Measurements from ENCODE around the gene TTC19.

Gene TTC19

DNA sequence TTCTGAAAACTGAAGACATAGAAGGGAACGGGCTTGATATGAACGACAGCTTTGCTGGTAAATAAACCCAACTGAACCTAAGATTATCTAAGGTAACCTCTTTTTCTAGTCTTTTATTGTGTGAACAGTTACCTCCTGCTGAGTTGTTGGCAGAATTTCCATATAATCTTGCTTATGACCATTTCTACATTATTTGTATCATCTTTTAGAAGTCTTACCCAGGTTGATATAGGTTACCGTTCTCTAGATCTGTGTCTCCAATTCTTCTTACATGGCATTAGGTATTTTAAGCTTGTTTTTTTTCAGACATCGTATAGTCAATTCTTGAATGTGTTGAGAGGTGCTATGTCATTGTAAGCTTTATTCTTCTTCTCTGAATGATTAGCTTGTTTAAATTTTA, 24.3 kb downstream of the TTC19 start:
- Histone ChIP-seq H3K27me3 (ENCODE audit: insufficient read depth, low read length) (no peaks in the 10 kb centered on the region), H3K4me3 (ENCODE audit: low read length) (no peak overlapping the region), H3K4me1 (ENCODE audit: insufficient read depth, low read length) (no peaks in the 10 kb centered on the region), H3K36me3 (ENCODE audit: insufficient read depth, low read length) (peaks cover 61% of the 10 kb centered on the region), H2AFZ (ENCODE audit: low read depth, low read length) (no peak overlapping the region), H3K9me3 (ENCODE audit: low read length) (no peaks in the 10 kb centered on the region)

DNA sequence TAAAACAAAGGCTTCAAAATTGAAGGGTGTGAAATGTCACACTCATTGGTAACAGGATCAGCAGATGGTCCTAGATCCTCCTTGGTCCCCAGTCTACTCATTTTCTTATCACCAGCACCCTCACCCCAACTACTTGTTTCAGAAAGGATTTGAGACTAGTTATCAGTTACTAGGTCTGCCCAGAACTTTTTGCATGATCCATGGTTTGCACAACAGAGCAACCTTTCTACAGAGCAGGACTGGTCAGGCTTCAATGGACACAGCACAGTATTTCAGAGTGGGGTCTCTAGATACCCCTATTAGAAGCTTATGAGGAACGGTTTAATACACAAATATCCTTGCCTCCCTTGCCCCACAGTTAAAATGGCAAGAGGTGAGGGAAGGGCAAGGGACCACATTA, 25.6 kb downstream of the TTC19 start:
- H2AFZ ChIP-seq (ENCODE audit: low read depth, low read length): no peak overlapping the region
- peaks cover 68% of the 10 kb centered on the region for H3K36me3 ChIP-seq (ENCODE audit: insufficient read depth, low read length)
- H3K4me1 ChIP-seq (ENCODE audit: insufficient read depth, low read length): no peaks in the 10 kb centered on the region
- no peaks in the 10 kb centered on the region for H3K9me3 ChIP-seq (ENCODE audit: low read length)
- no peak overlapping the region for H3K4me3 ChIP-seq (ENCODE audit: low read length)
- H3K27me3 ChIP-seq (ENCODE audit: insufficient read depth, low read length): no peaks in the 10 kb centered on the region

- no peaks in the 10 kb centered on the region for H3K4me1 ChIP-seq (ENCODE audit: insufficient read depth, low read length)
- H2AFZ ChIP-seq (ENCODE audit: low read depth, low read length): no peak overlapping the region
- no peak overlapping the region for H3K4me3 ChIP-seq (ENCODE audit: low read length)
- no peaks in the 10 kb centered on the region for H3K27me3 ChIP-seq (ENCODE audit: insufficient read depth, low read length)
- H3K9me3 ChIP-seq (ENCODE audit: low read length): no peaks in the 10 kb centered on the region
- peaks cover 78% of the 10 kb centered on the region for H3K36me3 ChIP-seq (ENCODE audit: insufficient read depth, low read length)
These were observed 27.3 kb downstream of the TTC19 start for GRCh38 chr17:16026895-16027294.

DNA sequence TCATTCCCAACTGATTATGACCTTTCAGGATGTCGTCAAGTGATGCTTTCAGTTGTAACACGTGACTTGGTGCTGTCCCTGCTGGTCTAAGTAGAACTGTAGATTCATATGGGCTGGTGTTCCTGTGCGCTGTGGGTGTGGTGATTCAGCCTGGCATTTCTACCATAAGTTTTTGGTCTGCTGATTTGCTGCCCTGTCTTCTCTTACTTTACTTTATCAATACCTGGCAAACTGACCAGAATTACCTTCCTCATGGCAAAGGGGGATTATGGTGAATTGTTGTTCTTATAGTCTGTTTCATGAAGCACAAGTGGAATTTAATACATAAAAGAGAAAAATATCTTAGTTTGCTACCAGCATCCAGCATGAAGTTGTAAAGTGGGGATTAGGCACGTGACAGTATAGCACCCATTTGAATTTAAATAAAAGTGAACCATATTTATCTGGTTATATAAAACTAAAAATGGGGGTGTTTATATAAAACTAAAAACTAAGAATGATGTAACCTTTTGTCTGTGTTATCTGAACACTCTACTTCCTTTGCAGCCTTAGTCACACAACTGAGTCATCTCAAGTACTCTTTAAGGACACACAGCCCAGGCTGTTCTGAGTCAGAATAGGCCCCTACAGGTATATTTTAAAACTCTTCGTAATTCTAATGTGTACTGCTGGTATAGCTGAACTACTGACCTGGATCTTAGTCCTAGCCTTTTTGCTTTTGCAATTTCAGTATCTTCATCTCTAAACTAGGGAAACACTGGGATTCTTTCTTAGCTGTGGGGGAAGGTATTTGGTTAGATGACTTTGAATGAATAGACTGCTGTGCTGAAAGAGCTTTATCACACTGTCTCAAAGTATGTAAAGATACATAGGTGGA, 28.3 kb downstream of the TTC19 start:
- Histone ChIP-seq H3K36me3 (ENCODE audit: insufficient read depth, low read length) (peaks cover 87% of the 10 kb centered on the region), H3K9me3 (ENCODE audit: low read length) (no peaks in the 10 kb centered on the region), H2AFZ (ENCODE audit: low read depth, low read length) (no peak overlapping the region), H3K4me3 (ENCODE audit: low read length) (no peak overlapping the region), H3K4me1 (ENCODE audit: insufficient read depth, low read length) (no peaks in the 10 kb centered on the region), H3K27me3 (ENCODE audit: insufficient read depth, low read length) (no peaks in the 10 kb centered on the region)

DNA sequence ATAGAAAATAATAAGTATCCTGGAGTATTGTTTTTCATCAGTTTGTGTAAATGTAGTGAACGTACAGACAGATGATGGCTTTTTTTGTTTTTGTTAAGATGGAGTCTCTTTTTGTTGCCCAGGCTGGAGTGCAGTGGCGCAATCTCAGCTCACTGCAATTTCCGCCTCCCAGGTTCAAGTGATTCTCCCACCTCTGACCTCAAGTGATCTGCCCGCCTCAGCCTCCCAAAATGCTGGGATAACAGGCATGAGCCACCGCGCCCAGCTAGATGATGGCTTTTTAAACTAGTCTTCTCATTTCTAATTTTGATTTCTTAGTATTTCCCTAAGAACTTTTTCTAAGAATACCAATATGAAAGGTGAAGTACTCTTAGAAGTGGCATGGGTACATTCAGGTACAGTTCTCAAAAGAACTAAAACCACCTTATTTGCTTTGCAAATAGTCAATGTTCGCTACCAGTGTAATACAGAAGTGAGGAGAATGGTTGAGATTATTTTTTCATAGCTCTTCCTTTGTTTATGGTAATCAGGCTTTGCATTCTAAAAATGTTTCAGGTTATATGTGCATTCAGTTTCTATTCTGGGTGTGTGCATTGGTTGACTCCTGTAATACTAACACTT, 34.2 kb downstream of the TTC19 start:
- H3K4me3 ChIP-seq (ENCODE audit: low read length): no peak overlapping the region
- peaks cover 83% of the 10 kb centered on the region for H3K36me3 ChIP-seq (ENCODE audit: insufficient read depth, low read length)
- H3K27me3 ChIP-seq (ENCODE audit: insufficient read depth, low read length): no peaks in the 10 kb centered on the region
- no peak overlapping the region for H2AFZ ChIP-seq (ENCODE audit: low read depth, low read length)
- no peaks in the 10 kb centered on the region for H3K4me1 ChIP-seq (ENCODE audit: insufficient read depth, low read length)
- H3K9me3 ChIP-seq (ENCODE audit: low read length): peaks cover 3% of the 10 kb centered on the region

- H3K36me3 ChIP-seq (ENCODE audit: insufficient read depth, low read length): peaks cover 76% of the 10 kb centered on the region
- no peaks in the 10 kb centered on the region for H3K4me1 ChIP-seq (ENCODE audit: insufficient read depth, low read length)
- H3K27me3 ChIP-seq (ENCODE audit: insufficient read depth, low read length): no peaks in the 10 kb centered on the region
- no peak overlapping the region for H2AFZ ChIP-seq (ENCODE audit: low read depth, low read length)
- peaks cover 3% of the 10 kb centered on the region for H3K9me3 ChIP-seq (ENCODE audit: low read length)
- no peak overlapping the region for H3K4me3 ChIP-seq (ENCODE audit: low read length)
These were observed 36.6 kb downstream of the TTC19 start for GRCh38 chr17:16036261-16036660.

DNA sequence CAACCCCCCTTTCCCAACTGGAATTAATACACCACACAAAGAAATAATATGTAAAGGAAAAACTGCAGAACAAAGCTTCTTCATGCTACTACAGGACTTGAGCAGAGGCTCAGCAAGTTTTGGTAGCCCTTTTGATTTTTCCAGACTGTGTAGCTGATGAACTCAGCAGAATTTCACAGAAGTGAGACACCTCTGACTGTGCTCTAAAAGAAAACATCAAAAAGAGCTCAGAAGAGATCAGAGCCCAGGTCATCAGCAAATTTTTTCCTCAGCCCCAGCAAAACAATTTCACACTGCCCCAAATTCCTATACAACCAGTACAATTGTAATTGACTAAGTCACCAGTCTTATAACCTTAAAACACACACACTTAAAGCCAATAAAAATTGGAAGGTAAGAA, 38.0 kb downstream of the TTC19 start:
- H3K36me3 ChIP-seq (ENCODE audit: insufficient read depth, low read length): peaks cover 72% of the 10 kb centered on the region
- H3K9me3 ChIP-seq (ENCODE audit: low read length): peaks cover 3% of the 10 kb centered on the region
- no peaks in the 10 kb centered on the region for H3K4me1 ChIP-seq (ENCODE audit: insufficient read depth, low read length)
- H3K27me3 ChIP-seq (ENCODE audit: insufficient read depth, low read length): no peaks in the 10 kb centered on the region
- H2AFZ ChIP-seq (ENCODE audit: low read depth, low read length): no peak overlapping the region
- no peak overlapping the region for H3K4me3 ChIP-seq (ENCODE audit: low read length)

- Histone ChIP-seq H3K4me1 (ENCODE audit: insufficient read depth, low read length) (no peaks in the 10 kb centered on the region), H3K9me3 (ENCODE audit: low read length) (peaks cover 3% of the 10 kb centered on the region), H3K27me3 (ENCODE audit: insufficient read depth, low read length) (no peaks in the 10 kb centered on the region), H2AFZ (ENCODE audit: low read depth, low read length) (no peak overlapping the region), H3K4me3 (ENCODE audit: low read length) (no peak overlapping the region), H3K36me3 (ENCODE audit: insufficient read depth, low read length) (peaks cover 66% of the 10 kb centered on the region)
These were observed 41.2 kb downstream of the TTC19 start for GRCh38 chr17:16040710-16041251.

GRCh38 chr17:16044487-16044886, 44.9 kb downstream of the TTC19 start:
- Histone ChIP-seq H3K4me3 (ENCODE audit: low read length) (no peak overlapping the region), H3K4me1 (ENCODE audit: insufficient read depth, low read length) (no peaks in the 10 kb centered on the region), H3K36me3 (ENCODE audit: insufficient read depth, low read length) (peaks cover 76% of the 10 kb centered on the region), H2AFZ (ENCODE audit: low read depth, low read length) (no peak overlapping the region), H3K27me3 (ENCODE audit: insufficient read depth, low read length) (no peaks in the 10 kb centered on the region), H3K9me3 (ENCODE audit: low read length) (no peaks in the 10 kb centered on the region)

GRCh38 chr17:16046966-16047365, 47.3 kb downstream of the TTC19 start:
- H2AFZ ChIP-seq (ENCODE audit: low read depth, low read length): no peak overlapping the region
- H3K4me3 ChIP-seq (ENCODE audit: low read length): no peak overlapping the region
- peaks cover 69% of the 10 kb centered on the region for H3K36me3 ChIP-seq (ENCODE audit: insufficient read depth, low read length)
- H3K4me1 ChIP-seq (ENCODE audit: insufficient read depth, low read length): no peaks in the 10 kb centered on the region
- no peaks in the 10 kb centered on the region for H3K27me3 ChIP-seq (ENCODE audit: insufficient read depth, low read length)
- no peaks in the 10 kb centered on the region for H3K9me3 ChIP-seq (ENCODE audit: low read length)

GRCh38 chr17:16048811-16049449, 49.3 kb downstream of the TTC19 start:
- Histone ChIP-seq H3K27me3 (ENCODE audit: insufficient read depth, low read length) (no peaks in the 10 kb centered on the region), H3K36me3 (ENCODE audit: insufficient read depth, low read length) (peaks cover 61% of the 10 kb centered on the region), H3K4me1 (ENCODE audit: insufficient read depth, low read length) (no peaks in the 10 kb centered on the region), H3K9me3 (ENCODE audit: low read length) (peaks cover 4% of the 10 kb centered on the region), H2AFZ (ENCODE audit: low read depth, low read length) (no peak overlapping the region), H3K4me3 (ENCODE audit: low read length) (no peak overlapping the region)

DNA sequence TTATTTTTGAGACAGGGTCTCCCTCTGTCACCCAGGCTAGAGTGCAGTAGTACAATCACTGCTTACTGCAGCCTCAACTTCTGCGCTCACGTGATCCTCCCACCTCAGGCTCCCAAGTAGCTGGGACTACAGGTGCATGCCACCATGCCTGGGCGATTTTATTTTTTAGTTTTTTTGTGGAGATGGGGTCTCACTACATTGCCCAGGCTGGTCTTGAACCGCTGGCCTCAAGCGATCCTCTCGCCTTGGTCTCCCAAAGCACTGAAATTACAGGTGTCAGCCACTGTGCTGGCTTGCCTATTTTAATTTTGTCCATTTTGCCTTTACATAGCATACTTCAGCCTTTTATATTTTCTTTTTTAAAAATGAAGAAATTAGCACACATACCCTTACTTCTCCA, 51.2 kb downstream of the TTC19 start:
- H3K9me3 ChIP-seq (ENCODE audit: low read length): peaks cover 12% of the 10 kb centered on the region
- peaks cover 65% of the 10 kb centered on the region for H3K36me3 ChIP-seq (ENCODE audit: insufficient read depth, low read length)
- H3K27me3 ChIP-seq (ENCODE audit: insufficient read depth, low read length): no peaks in the 10 kb centered on the region

DNA sequence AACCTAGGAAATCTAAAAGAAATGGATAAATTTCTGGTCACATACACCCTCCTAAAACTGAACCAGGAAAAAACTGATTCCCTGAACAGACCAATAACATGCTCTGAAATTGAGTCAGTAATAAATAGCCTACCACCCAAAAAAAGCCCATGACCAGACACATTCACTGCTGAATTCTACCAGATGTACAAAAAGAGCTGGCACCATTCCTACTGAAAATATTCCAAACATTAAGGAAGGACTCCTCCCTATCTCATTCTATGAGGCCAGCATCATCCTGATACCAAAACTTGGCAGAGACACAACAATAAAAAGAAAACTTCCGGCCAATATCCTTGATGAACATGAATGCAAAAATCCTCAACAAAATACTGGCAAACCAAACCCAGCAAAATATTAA, 52.9 kb downstream of the TTC19 start:
- no peaks in the 10 kb centered on the region for H3K4me1 ChIP-seq (ENCODE audit: insufficient read depth, low read length)
- H3K4me3 ChIP-seq (ENCODE audit: low read length): no peak overlapping the region
- peaks cover 62% of the 10 kb centered on the region for H3K36me3 ChIP-seq (ENCODE audit: insufficient read depth, low read length)
- H3K9me3 ChIP-seq (ENCODE audit: low read length): peaks cover 12% of the 10 kb centered on the region
- H2AFZ ChIP-seq (ENCODE audit: low read depth, low read length): no peak overlapping the region
- H3K27me3 ChIP-seq (ENCODE audit: insufficient read depth, low read length): no peaks in the 10 kb centered on the region

More for the DNA sequence above, 51.2 kb downstream of the TTC19 start:
- no peak overlapping the region for H2AFZ ChIP-seq (ENCODE audit: low read depth, low read length)
- no peaks in the 10 kb centered on the region for H3K4me1 ChIP-seq (ENCODE audit: insufficient read depth, low read length)
- H3K4me3 ChIP-seq (ENCODE audit: low read length): no peak overlapping the region

Data from neuron (in vitro differentiated cells).